Kasumi-1 (cell line): ENCODE data around the gene TFF2.

Source experiments
- DNase-seq, 2 experiments: peaks; one replicate each; lab custom pipeline; 2025; lab: John Stamatoyannopoulos, UW

The TFF2 gene

GRCh38 chr21:42366292-42367010, 15.7 kb upstream of the TFF2 start, which contains the start of gene TFF1:
TFF1 (minus strand) TSS chr21:42366535; CDS start chr21:42366495, 40 bp downstream.
- DNase-seq = no peak

- peak; percentile 2 to 13 for DNase-seq
Observed at GRCh38 chr21:42365770-42366169, 15.0 kb upstream of the TFF2 start.

- DNase-seq = peak; percentile 76 to 80
Observed at GRCh38 chr21:42364304-42364865, 13.6 kb upstream of the TFF2 start.

GRCh38 chr21:42363312-42363711, 12.5 kb upstream of the TFF2 start:
- no peak for DNase-seq

- no peak for DNase-seq
Observed at GRCh38 chr21:42362700-42363099, 11.9 kb upstream of the TFF2 start.

GRCh38 chr21:42362198-42362597, 11.4 kb upstream of the TFF2 start:
- no peak for DNase-seq

GRCh38 chr21:42361286-42361685, 10.5 kb upstream of the TFF2 start:
- DNase-seq = no peak

GRCh38 chr21:42360317-42360716, 9.5 kb upstream of the TFF2 start:
- peak in 1 of 2 experiments; percentile 1 for DNase-seq

GRCh38 chr21:42358937-42359336, 8.1 kb upstream of the TFF2 start:
- DNase-seq = no peak

- DNase-seq = no peak
Observed at GRCh38 chr21:42358261-42358660, 7.5 kb upstream of the TFF2 start.

- no peak for DNase-seq
Observed at GRCh38 chr21:42357307-42357706, 6.5 kb upstream of the TFF2 start.

GRCh38 chr21:42356650-42357049, 5.9 kb upstream of the TFF2 start:
- no peak for DNase-seq

GRCh38 chr21:42356046-42356445, 5.3 kb upstream of the TFF2 start:
- no peak for DNase-seq

GRCh38 chr21:42353623-42354022, 2.8 kb upstream of the TFF2 start:
- no peak for DNase-seq

GRCh38 chr21:42352441-42353095, 1.8 kb upstream of the TFF2 start:
- no peak for DNase-seq

GRCh38 chr21:42351626-42352440, 1.0 kb upstream of the TFF2 start:
- DNase-seq = no peak

GRCh38 chr21:42350318-42350910, 380 bp downstream of the TFF2 start:
- no peak for DNase-seq

- DNase-seq = no peak
Observed at GRCh38 chr21:42349420-42350317, 1.1 kb downstream of the TFF2 start.

GRCh38 chr21:42348762-42349161, 2.0 kb downstream of the TFF2 start:
- DNase-seq = no peak

GRCh38 chr21:42347601-42348327, 3.0 kb downstream of the TFF2 start:
- no peak for DNase-seq
